GM12878 (cell line): ENCODE data around the gene ABTB1. TPM values are rescaled to one million over a fixed set of nuclear protein-coding genes. Genes with fewer than 3 reads are reported as not detected.
A peak's percentile ranks its signal among the peaks of the same experiment; 100 is the strongest.

ENCODE experiments used
- CEBPZ ChIP-seq: fragments of 150-350 bp; IDR thresholded peaks from 2 replicates; pipeline ENCODE4 v1.6.1; 2016; ENCODE audit warnings: low read depth, low read length
- E2F8 ChIP-seq: fragments of 450-650 bp; IDR thresholded peaks from 2 replicates; pipeline ENCODE4 v1.6.1; 2018; ENCODE audit warnings: mild to moderate bottlenecking, low read depth, moderate library complexity; ENCODE audit not compliant: partially characterized antibody
- EP300 ChIP-seq, 2 experiments: fragments of 150-350 bp in 1 of 2; IDR thresholded peaks; 2 replicates each; pipeline ENCODE4 v1.6.1; 2011 to 2012; ENCODE audit warnings: low read depth in 2 of 2, low read length in 2 of 2, borderline replicate concordance in 1 of 2, improper control_type of control experiment in 1 of 2, inconsistent platforms in 1 of 2; ENCODE audit not compliant: control insufficient read depth in 1 of 2
- ETV6 ChIP-seq, 2 experiments: fragments of 450-650 bp in 1 of 2; IDR thresholded peaks in 1 of 2; conservative IDR thresholded peaks in 1 of 2; 2 replicates each; pipeline ENCODE4 v1.6.1; 2014; ENCODE audit warnings: antibody characterized with exemption in 1 of 2, borderline replicate concordance in 1 of 2, low read depth in 1 of 2, mild to moderate bottlenecking in 1 of 2, moderate library complexity in 1 of 2
- EZH2 ChIP-seq: IDR thresholded peaks from 2 replicates; pipeline ENCODE4 v1.6.1; 2012; ENCODE audit warnings: low read depth, mild to moderate bottlenecking, control low read depth, inconsistent platforms, low read length, borderline replicate concordance; ENCODE audit not compliant: control insufficient read depth
- HSF1 ChIP-seq: fragments of 150-350 bp; IDR thresholded peaks from 2 replicates; pipeline ENCODE4 v1.6.1; 2014; ENCODE audit warnings: mild to moderate bottlenecking, low read depth, low read length
- JUND ChIP-seq: IDR thresholded peaks from 2 replicates; pipeline ENCODE4 v1.6.1; 2012; ENCODE audit warnings: low read depth, mild to moderate bottlenecking, low read length, improper control_type of control experiment, moderate library complexity
- LARP7 ChIP-seq: fragments of 450-650 bp; IDR thresholded peaks from 2 replicates; pipeline ENCODE4 v1.6.1; 2017; ENCODE audit warnings: mild to moderate bottlenecking
- MYB ChIP-seq: fragments of 150-350 bp; IDR thresholded peaks from 2 replicates; pipeline ENCODE4 v1.6.1; 2014; ENCODE audit warnings: mild to moderate bottlenecking, low read depth, low read length, borderline replicate concordance
- NBN ChIP-seq: fragments of 450-650 bp; IDR thresholded peaks from 2 replicates; pipeline ENCODE4 v1.6.1; 2016
- PAX5 ChIP-seq: IDR thresholded peaks from 2 replicates; pipeline ENCODE4 v1.6.1; 2011; ENCODE audit warnings: low read depth, low read length, borderline replicate concordance
- PBX3 ChIP-seq: IDR thresholded peaks from 2 replicates; pipeline ENCODE4 v1.6.1; 2011; ENCODE audit warnings: mild to moderate bottlenecking, low read depth, low read length, moderate library complexity; ENCODE audit not compliant: insufficient replicate concordance
- PML ChIP-seq: IDR thresholded peaks from 2 replicates; pipeline ENCODE4 v1.6.1; 2012; ENCODE audit warnings: low read length, inconsistent platforms
- RELB ChIP-seq: fragments of 450-650 bp; IDR thresholded peaks from 2 replicates; pipeline ENCODE4 v1.6.1; 2017; ENCODE audit warnings: low read depth, mild to moderate bottlenecking, moderate library complexity
- SIX5 ChIP-seq: IDR thresholded peaks from 2 replicates; pipeline ENCODE4 v1.6.1; 2011; ENCODE audit warnings: mild to moderate bottlenecking, low read depth, low read length, moderate library complexity; ENCODE audit not compliant: severe bottlenecking
- SMAD1 ChIP-seq: fragments of 450-650 bp; IDR thresholded peaks from 2 replicates; pipeline ENCODE4 v1.6.1; 2018; ENCODE audit warnings: mild to moderate bottlenecking, low read depth; ENCODE audit not compliant: partially characterized antibody
- ZBED1 ChIP-seq: IDR thresholded peaks from 2 replicates; pipeline ENCODE4 v1.6.1; 2016; ENCODE audit warnings: borderline replicate concordance
- polyA plus RNA-seq, 11 experiments: library from polyadenylated mRNA; depleted of rRNA in 4 of 11; unstranded in 6 of 11; stranded (reverse) in 5 of 11; fragments of >200 nt; fragmentation: Nextera tagmentation in 4 of 11; fragmentation: Illumina TruSeq in 1 of 11; extraction: Ambion mirVana in 4 of 11; extraction: Trizol in 1 of 11; gene quantifications; 1 replicate in 1 of 11; 2 replicates in 10 of 11; pipeline versions ENCODE4 v1.2.1 to v1.2.3, GENCODE V29; 2011 to 2016; ENCODE audit warnings: inconsistent platforms in 2 of 11, missing spikeins in 2 of 11, low read depth in 1 of 11
- total RNA-seq, 4 experiments: library from RNA; depleted of rRNA in 3 of 4; stranded (reverse); fragments of >200 nt in 3 of 4; fragmentation: Illumina TruSeq in 1 of 4; extraction: Trizol in 1 of 4; gene quantifications; 2 replicates each; pipeline versions ENCODE4 v1.2.1 to v1.2.3, GENCODE V29; 2013 to 2021

Gene ABTB1
- total and polyA plus RNA-seq, 10 of the 15 experiments (the other 5 are each of a cell fraction or from before 2014, with no cell fraction given) = 0.11 to 10.2 (median 7.1) TPM

GRCh38 chr3:127672429-127673190 is at the start of gene ABTB1 (continued):
- TF ChIP-seq HSF1 (no peak), MYB (no peak), EZH2 (no peak), E2F8 (no peak), RELB (no peak), JUND (no peak), SMAD1 (no peak), ZBED1 (no peak), PAX5 (no peak), EP300 (IDR thresholded peaks at IDR 0.05; ENCODE audit: borderline replicate concordance in 1 of 2, control insufficient read depth in 1 of 2, low read depth in 2 of 2, low read length in 2 of 2) (no peak), CEBPZ (no peak), SIX5 (no peak), NBN (no peak), LARP7 (peak; percentile 79), PBX3 (no peak), ETV6 (conservative IDR thresholded peaks at IDR 0.05 in 1 of 2, IDR thresholded peaks at IDR 0.05 in 1 of 2; ENCODE audit: borderline replicate concordance in 1 of 2, low read depth in 1 of 2) (no peak), PML (peak; percentile 82; the same call in 1 of the 2 replicates)
